GM19023 (cell line): ENCODE results near the gene DOK6.
"Not testable (repeated sequence)": the region's sequence is repeated elsewhere in the genome, so short reads cannot be mapped to it uniquely, and the experiment has no call there.

ENCODE experiments used
- ATAC-seq: cut with Tn5 transposase; IDR thresholded peaks from one replicate; pipeline ENCODE4 v1.9.1; 2021; ENCODE audit warnings: mild to moderate bottlenecking, moderate library complexity; ENCODE audit not compliant: unreplicated experiment

Gene DOK6

GRCh38 chr18:69845593-69846506 lies 445.2 kb downstream of the DOK6 start:
- ATAC-seq = no peak

GRCh38 chr18:69853051-69853450 lies 452.4 kb downstream of the DOK6 start:
- no peak for ATAC-seq

- ATAC-seq = no peak
Measured at GRCh38 chr18:69854455-69854854, 453.8 kb downstream of the DOK6 start.

GRCh38 chr18:69858897-69859296 lies 458.2 kb downstream of the DOK6 start:
- ATAC-seq = no peak

GRCh38 chr18:69864802-69865201 lies 464.1 kb downstream of the DOK6 start:
- peak; percentile 89 for ATAC-seq

GRCh38 chr18:69865776-69866175 lies 465.1 kb downstream of the DOK6 start:
- ATAC-seq = no peak

GRCh38 chr18:69866212-69866611 lies 465.5 kb downstream of the DOK6 start:
- no peak for ATAC-seq

- ATAC-seq = no peak
Measured at GRCh38 chr18:69870736-69871135, 470.0 kb downstream of the DOK6 start.

- no peak for ATAC-seq
Measured at GRCh38 chr18:69871363-69871762, 470.7 kb downstream of the DOK6 start.

GRCh38 chr18:69872661-69873060 lies 472.0 kb downstream of the DOK6 start:
- ATAC-seq = no peak

- no peak for ATAC-seq
Measured at GRCh38 chr18:69874058-69874457, 473.4 kb downstream of the DOK6 start.

- no peak for ATAC-seq
Measured at GRCh38 chr18:69876490-69876889, 475.8 kb downstream of the DOK6 start.

- no peak for ATAC-seq
Measured at GRCh38 chr18:69878213-69878933, 477.7 kb downstream of the DOK6 start.

- not testable (repeated sequence) for ATAC-seq
Measured at GRCh38 chr18:69879051-69879450, 478.4 kb downstream of the DOK6 start.

- ATAC-seq = no peak
Measured at GRCh38 chr18:69880083-69880482, 479.4 kb downstream of the DOK6 start.

- no peak for ATAC-seq
Measured at GRCh38 chr18:69882965-69883668, 482.4 kb downstream of the DOK6 start.

- no peak for ATAC-seq
Measured at GRCh38 chr18:69883781-69884180, 483.1 kb downstream of the DOK6 start.

GRCh38 chr18:69885355-69885754 lies 484.7 kb downstream of the DOK6 start:
- ATAC-seq = no peak

- ATAC-seq = peak; percentile 88
Measured at GRCh38 chr18:69885841-69886531, 485.3 kb downstream of the DOK6 start.

GRCh38 chr18:69887256-69887655 lies 486.6 kb downstream of the DOK6 start:
- no peak for ATAC-seq

GRCh38 chr18:69889009-69889408 lies 488.3 kb downstream of the DOK6 start:
- no peak for ATAC-seq
